SW 1271 (cell line): ENCODE results near the gene IBTK.
"Not testable (repeated sequence)": the region's sequence is repeated elsewhere in the genome, so short reads cannot be mapped to it uniquely, and the experiment has no call there.

ENCODE experiments used
- DNase-seq, 2 experiments: peaks; one replicate each; lab custom pipeline; 2025; lab: John Stamatoyannopoulos, UW

IBTK gene

GRCh38 chr6:82246370-82246769, 1.2 kb downstream of the IBTK start:
- DNase-seq: no peak

- DNase-seq: no peak
Measured at GRCh38 chr6:82245376-82245775, 2.2 kb downstream of the IBTK start.

- DNase-seq: no peak
Measured at GRCh38 chr6:82243884-82244283, 3.7 kb downstream of the IBTK start.

- no peak for DNase-seq
Measured at GRCh38 chr6:82240186-82240585, 7.4 kb downstream of the IBTK start.

GRCh38 chr6:82239597-82239996, 7.9 kb downstream of the IBTK start:
- no peak for DNase-seq

- DNase-seq: no peak
Measured at GRCh38 chr6:82237013-82237412, 10.5 kb downstream of the IBTK start.

GRCh38 chr6:82227770-82228169, 19.8 kb downstream of the IBTK start:
- no peak for DNase-seq

GRCh38 chr6:82220167-82220566, 27.4 kb downstream of the IBTK start:
- no peak for DNase-seq

GRCh38 chr6:82217018-82217586, 30.4 kb downstream of the IBTK start:
- no peak for DNase-seq

- no peak for DNase-seq
Measured at GRCh38 chr6:82216549-82216948, 31.0 kb downstream of the IBTK start.

GRCh38 chr6:82211326-82211725, 36.2 kb downstream of the IBTK start:
- no peak for DNase-seq

- no peak for DNase-seq
Measured at GRCh38 chr6:82208913-82209312, 38.6 kb downstream of the IBTK start.

- DNase-seq: no peak
Measured at GRCh38 chr6:82205930-82206392, 41.6 kb downstream of the IBTK start.

GRCh38 chr6:82204020-82204419, 43.5 kb downstream of the IBTK start:
- DNase-seq: no peak

- DNase-seq: no peak
Measured at GRCh38 chr6:82197784-82198183, 49.8 kb downstream of the IBTK start.

GRCh38 chr6:82197245-82197644, 50.3 kb downstream of the IBTK start:
- DNase-seq: not testable (repeated sequence)

GRCh38 chr6:82196161-82196560, 51.4 kb downstream of the IBTK start:
- no peak for DNase-seq

GRCh38 chr6:82195619-82196018, 51.9 kb downstream of the IBTK start:
- no peak for DNase-seq

- DNase-seq: no peak
Measured at GRCh38 chr6:82185948-82186535, 61.5 kb downstream of the IBTK start.

- DNase-seq: no peak
Measured at GRCh38 chr6:82183642-82184282, 63.8 kb downstream of the IBTK start.

GRCh38 chr6:82182756-82183155, 64.8 kb downstream of the IBTK start:
- no peak for DNase-seq

- DNase-seq: no peak
Measured at GRCh38 chr6:82179415-82179814, 68.1 kb downstream of the IBTK start.

GRCh38 chr6:82178759-82179112, 68.8 kb downstream of the IBTK start:
- DNase-seq: no peak
